ENCODE results near the gene TLR5. TPM values are rescaled to one million over a fixed set of nuclear protein-coding genes. Genes with fewer than 3 reads are reported as not detected.

The TLR5 gene, protein sequence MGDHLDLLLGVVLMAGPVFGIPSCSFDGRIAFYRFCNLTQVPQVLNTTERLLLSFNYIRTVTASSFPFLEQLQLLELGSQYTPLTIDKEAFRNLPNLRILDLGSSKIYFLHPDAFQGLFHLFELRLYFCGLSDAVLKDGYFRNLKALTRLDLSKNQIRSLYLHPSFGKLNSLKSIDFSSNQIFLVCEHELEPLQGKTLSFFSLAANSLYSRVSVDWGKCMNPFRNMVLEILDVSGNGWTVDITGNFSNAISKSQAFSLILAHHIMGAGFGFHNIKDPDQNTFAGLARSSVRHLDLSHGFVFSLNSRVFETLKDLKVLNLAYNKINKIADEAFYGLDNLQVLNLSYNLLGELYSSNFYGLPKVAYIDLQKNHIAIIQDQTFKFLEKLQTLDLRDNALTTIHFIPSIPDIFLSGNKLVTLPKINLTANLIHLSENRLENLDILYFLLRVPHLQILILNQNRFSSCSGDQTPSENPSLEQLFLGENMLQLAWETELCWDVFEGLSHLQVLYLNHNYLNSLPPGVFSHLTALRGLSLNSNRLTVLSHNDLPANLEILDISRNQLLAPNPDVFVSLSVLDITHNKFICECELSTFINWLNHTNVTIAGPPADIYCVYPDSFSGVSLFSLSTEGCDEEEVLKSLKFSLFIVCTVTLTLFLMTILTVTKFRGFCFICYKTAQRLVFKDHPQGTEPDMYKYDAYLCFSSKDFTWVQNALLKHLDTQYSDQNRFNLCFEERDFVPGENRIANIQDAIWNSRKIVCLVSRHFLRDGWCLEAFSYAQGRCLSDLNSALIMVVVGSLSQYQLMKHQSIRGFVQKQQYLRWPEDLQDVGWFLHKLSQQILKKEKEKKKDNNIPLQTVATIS
- 0.17 TPM in 1 of 2 replicates, not detected in the other for total RNA-seq

DNA sequence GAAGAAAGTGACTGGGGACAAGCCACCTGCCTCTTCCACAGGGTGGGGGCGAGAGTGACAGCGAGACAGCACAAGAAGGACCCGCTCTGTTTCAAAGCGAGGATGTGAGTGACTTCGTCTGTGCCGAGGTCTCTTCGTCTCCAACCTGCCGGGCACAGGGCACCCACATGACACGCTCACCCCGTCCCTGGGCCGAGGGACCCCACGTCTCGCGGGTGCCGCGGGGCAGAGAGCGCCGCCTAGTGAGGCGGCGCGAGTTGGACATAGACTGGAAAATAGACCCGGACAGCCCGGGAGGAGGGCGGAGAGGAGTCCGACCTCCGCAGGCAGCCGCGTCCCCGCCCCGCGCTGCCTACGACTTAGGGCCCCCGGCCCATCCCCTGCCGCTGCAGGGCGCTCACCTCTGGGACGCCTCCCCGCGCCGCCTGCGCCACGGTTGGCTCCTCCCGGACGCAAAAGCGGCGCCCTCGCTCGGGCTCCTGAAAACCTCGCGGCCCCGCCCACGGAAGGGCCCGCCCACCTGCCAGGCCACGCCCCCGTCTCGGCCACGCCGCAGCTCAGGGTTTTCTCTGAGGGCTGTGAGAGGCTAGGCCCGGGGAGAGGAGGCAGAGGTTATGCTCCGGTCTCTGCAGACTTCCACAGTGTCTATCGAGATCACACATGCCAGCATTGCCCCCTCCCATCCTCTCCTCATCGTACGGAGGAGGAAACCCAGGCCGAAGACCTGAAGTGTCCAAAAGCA lies at the start of gene TLR5:
Gene TLR5, minus strand, starts transcription at position 454 of the 742 bp plus-strand sequence. CDS start 30,217 bp downstream, outside the sequence.

Other genes with a start within 250 kb of the TLR5 start
- gene SUSD4, start 220.9 kb upstream of the TLR5 start, total RNA-seq: not detected in 2 replicates

Measured in smooth muscle cell of trachea (primary cell).